ENCODE results near the gene ZEB2.

DNA sequence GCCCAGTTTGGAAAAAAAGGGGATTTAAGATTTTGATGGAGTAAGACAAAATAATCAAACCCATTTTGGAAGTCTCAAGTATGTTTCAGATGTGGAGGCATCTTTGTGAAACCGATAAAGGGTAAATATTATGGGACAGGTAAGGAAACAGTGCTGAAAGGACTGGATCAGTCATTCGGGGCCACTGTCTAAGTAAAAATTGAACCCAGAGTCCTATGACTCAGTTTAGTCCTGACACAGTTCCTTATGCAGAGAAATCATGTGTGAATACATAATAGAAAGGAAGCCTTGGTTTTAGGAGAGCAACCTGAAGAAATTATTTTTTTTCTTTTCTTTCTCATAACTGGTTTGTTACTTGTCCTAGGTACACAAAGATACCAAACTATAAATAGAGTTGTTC, 15.4 kb upstream of the ZEB2 start:
- TF ChIP-seq CTCF (IDR thresholded peaks at IDR 0.05), result no peak
- TF ChIP-seq POLR2AphosphoS5 (IDR thresholded peaks at IDR 0.05; ENCODE audit: low read depth, low read length), result no peak
- TF ChIP-seq, protein P1, sequence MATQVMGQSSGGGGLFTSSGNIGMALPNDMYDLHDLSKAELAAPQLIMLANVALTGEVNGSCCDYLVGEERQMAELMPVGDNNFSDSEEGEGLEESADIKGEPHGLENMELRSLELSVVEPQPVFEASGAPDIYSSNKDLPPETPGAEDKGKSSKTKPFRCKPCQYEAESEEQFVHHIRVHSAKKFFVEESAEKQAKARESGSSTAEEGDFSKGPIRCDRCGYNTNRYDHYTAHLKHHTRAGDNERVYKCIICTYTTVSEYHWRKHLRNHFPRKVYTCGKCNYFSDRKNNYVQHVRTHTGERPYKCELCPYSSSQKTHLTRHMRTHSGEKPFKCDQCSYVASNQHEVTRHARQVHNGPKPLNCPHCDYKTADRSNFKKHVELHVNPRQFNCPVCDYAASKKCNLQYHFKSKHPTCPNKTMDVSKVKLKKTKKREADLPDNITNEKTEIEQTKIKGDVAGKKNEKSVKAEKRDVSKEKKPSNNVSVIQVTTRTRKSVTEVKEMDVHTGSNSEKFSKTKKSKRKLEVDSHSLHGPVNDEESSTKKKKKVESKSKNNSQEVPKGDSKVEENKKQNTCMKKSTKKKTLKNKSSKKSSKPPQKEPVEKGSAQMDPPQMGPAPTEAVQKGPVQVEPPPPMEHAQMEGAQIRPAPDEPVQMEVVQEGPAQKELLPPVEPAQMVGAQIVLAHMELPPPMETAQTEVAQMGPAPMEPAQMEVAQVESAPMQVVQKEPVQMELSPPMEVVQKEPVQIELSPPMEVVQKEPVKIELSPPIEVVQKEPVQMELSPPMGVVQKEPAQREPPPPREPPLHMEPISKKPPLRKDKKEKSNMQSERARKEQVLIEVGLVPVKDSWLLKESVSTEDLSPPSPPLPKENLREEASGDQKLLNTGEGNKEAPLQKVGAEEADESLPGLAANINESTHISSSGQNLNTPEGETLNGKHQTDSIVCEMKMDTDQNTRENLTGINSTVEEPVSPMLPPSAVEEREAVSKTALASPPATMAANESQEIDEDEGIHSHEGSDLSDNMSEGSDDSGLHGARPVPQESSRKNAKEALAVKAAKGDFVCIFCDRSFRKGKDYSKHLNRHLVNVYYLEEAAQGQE (IDR thresholded peaks at IDR 0.05; ENCODE audit: insufficient read depth in 1 of 2, low read depth in 2 of 2, low read length in 1 of 2), result no peak
- TF ChIP-seq TCF7L2 (IDR thresholded peaks at IDR 0.05; ENCODE audit: low read depth, low read length), result no peak
- TF ChIP-seq SIN3A (IDR thresholded peaks at IDR 0.05; ENCODE audit: borderline replicate concordance, insufficient read depth, low read depth, low read length), result no peak

Data from Panc1 (cell line).